SK-N-MC (cell line): Measurements from ENCODE around the gene HBA2.
"Not testable (repeated sequence)": the region's sequence is repeated elsewhere in the genome, so short reads cannot be mapped to it uniquely, and the experiment has no call there.

Experiments used
- EZH2 ChIP-seq: fragments of 200-600 bp; sonication (generic); IDR thresholded peaks from one replicate; pipeline ENCODE4 v1.6.1; 2017; ENCODE audit warnings: antibody characterized with exemption
- FOXP2 ChIP-seq: optimal IDR thresholded peaks from 2 replicates; pipeline ENCODE3; 2011; ENCODE audit warnings: mild to moderate bottlenecking, moderate library complexity; ENCODE audit not compliant: insufficient read depth; ENCODE audit errors: extremely low read length, control extremely low read depth
- POLR2AphosphoS5 ChIP-seq: IDR thresholded peaks from 2 replicates; pipeline ENCODE4 v1.6.1; 2012; ENCODE audit warnings: mild to moderate bottlenecking, low read depth, low read length, borderline replicate concordance

DNA sequence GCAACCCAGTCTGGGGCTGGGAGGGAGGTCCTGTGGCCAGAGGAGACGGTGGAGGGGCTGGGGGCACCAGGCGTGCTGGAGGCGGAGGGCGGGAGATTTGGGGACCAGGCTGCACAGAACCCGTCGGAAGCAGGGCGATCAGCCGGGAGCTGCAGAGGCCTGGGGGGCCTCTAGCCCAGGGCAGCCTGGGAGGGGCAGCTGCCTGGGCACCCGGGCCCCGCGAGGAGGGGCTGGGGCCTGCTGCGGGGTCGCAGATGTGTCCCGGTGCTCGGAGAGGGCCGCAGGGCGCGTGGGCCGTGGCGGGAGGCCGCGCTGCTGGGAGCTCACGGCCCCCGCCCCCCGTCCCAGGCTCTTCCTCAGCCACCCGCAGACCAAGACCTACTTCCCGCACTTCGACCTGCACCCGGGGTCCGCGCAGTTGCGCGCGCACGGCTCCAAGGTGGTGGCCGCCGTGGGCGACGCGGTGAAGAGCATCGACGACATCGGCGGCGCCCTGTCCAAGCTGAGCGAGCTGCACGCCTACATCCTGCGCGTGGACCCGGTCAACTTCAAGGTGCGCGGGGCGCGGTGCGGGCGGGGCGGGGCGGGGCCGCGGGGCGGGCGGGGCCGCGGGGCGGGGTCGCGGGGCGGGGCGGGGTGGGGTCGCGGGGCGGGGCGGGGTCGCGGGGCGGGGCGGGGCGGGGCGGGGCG, 8.4 kb upstream of the HBA2 start:
- not testable (repeated sequence) for TF ChIP-seq EZH2, POLR2AphosphoS5, FOXP2
